ENCODE measurements around the gene C6orf47. TPM values are rescaled to one million over a fixed set of nuclear protein-coding genes. Genes with fewer than 3 reads are reported as not detected.

The C6orf47 gene
- total and polyA plus RNA-seq, 4 donors, result 2.0 to 10.8 (median 7.4) TPM

- TF ChIP-seq, protein P1, sequence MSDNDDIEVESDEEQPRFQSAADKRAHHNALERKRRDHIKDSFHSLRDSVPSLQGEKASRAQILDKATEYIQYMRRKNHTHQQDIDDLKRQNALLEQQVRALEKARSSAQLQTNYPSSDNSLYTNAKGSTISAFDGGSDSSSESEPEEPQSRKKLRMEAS (IDR thresholded peaks at IDR 0.05), result no peak
- TF ChIP-seq NR2F2 (IDR thresholded peaks at IDR 0.05) (no peak), SP1 (IDR thresholded peaks at IDR 0.05) (no peak), FOXA2 (IDR thresholded peaks at IDR 0.05) (no peak), HNF4A (conservative IDR thresholded peaks at IDR 0.05) (no peak), YY1 (IDR thresholded peaks at IDR 0.05) (no peak)
- TF ChIP-seq, protein P2, sequence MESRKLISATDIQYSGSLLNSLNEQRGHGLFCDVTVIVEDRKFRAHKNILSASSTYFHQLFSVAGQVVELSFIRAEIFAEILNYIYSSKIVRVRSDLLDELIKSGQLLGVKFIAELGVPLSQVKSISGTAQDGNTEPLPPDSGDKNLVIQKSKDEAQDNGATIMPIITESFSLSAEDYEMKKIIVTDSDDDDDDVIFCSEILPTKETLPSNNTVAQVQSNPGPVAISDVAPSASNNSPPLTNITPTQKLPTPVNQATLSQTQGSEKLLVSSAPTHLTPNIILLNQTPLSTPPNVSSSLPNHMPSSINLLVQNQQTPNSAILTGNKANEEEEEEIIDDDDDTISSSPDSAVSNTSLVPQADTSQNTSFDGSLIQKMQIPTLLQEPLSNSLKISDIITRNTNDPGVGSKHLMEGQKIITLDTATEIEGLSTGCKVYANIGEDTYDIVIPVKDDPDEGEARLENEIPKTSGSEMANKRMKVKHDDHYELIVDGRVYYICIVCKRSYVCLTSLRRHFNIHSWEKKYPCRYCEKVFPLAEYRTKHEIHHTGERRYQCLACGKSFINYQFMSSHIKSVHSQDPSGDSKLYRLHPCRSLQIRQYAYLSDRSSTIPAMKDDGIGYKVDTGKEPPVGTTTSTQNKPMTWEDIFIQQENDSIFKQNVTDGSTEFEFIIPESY (IDR thresholded peaks at IDR 0.05), result no peak
Measured at GRCh38 chr6:31629014-31629413, 31.6 kb downstream of the C6orf47 start (continued).

- no peaks in the 10 kb centered on the region for H3K27me3 ChIP-seq (ENCODE audit: control insufficient read depth in 4 of 4, insufficient read depth in 4 of 4, low read length in 3 of 4)
- H3K27ac ChIP-seq (ENCODE audit: low read depth in 1 of 2, low read length in 2 of 2), result no peak overlapping the region
- DNase-seq (ENCODE audit: low spot score), result no peak
- H3K9ac ChIP-seq (ENCODE audit: low read depth in 1 of 2, low read length in 2 of 2), result no peak overlapping the region
- H3K36me3 ChIP-seq (ENCODE audit: control insufficient read depth in 4 of 4, insufficient read depth in 3 of 4, low read depth in 1 of 4, low read length in 3 of 4), result peaks cover 42 to 87% (median 73%) of the 10 kb centered on the region in 4 donors
- H3K4me1 ChIP-seq (ENCODE audit: control insufficient read depth in 4 of 4, insufficient read depth in 4 of 4, low read length in 3 of 4), result peaks cover 0 to 2% (median 0%) of the 10 kb centered on the region in 4 donors
- TF ChIP-seq, protein P2 (IDR thresholded peaks at IDR 0.05), result no peak
- TF ChIP-seq GABPA (IDR thresholded peaks at IDR 0.05 in 1 of 2, conservative IDR thresholded peaks at IDR 0.05 in 1 of 2) (no peak), JUND (IDR thresholded peaks at IDR 0.05) (no peak), ATF3 (IDR thresholded peaks at IDR 0.05) (no peak), HNF4G (IDR thresholded peaks at IDR 0.05) (no peak), FOXA2 (IDR thresholded peaks at IDR 0.05) (no peak), YY1 (IDR thresholded peaks at IDR 0.05) (no peak), RAD21 (IDR thresholded peaks at IDR 0.05) (no peak), HNF4A (conservative IDR thresholded peaks at IDR 0.05) (no peak), NR2F2 (IDR thresholded peaks at IDR 0.05) (no peak), EGR1 (IDR thresholded peaks at IDR 0.05; ENCODE audit: low read depth in 2 of 2) (no peak), FOXA1 (IDR thresholded peaks at IDR 0.05) (no peak), RXRA (IDR thresholded peaks at IDR 0.05) (no peak), TAF1 (conservative IDR thresholded peaks at IDR 0.05) (no peak), SP1 (IDR thresholded peaks at IDR 0.05) (no peak), REST (IDR thresholded peaks at IDR 0.05) (no peak)
- TF ChIP-seq, protein P1 (IDR thresholded peaks at IDR 0.05), result no peak
- TF ChIP-seq, protein P3, sequence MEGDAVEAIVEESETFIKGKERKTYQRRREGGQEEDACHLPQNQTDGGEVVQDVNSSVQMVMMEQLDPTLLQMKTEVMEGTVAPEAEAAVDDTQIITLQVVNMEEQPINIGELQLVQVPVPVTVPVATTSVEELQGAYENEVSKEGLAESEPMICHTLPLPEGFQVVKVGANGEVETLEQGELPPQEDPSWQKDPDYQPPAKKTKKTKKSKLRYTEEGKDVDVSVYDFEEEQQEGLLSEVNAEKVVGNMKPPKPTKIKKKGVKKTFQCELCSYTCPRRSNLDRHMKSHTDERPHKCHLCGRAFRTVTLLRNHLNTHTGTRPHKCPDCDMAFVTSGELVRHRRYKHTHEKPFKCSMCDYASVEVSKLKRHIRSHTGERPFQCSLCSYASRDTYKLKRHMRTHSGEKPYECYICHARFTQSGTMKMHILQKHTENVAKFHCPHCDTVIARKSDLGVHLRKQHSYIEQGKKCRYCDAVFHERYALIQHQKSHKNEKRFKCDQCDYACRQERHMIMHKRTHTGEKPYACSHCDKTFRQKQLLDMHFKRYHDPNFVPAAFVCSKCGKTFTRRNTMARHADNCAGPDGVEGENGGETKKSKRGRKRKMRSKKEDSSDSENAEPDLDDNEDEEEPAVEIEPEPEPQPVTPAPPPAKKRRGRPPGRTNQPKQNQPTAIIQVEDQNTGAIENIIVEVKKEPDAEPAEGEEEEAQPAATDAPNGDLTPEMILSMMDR (IDR thresholded peaks at IDR 0.05; ENCODE audit: low read depth, low read length, missing input control), result no peak
- no peak overlapping the region for H3K4me3 ChIP-seq (ENCODE audit: low read depth in 1 of 3, low read length in 3 of 3)
- H3K9me3 ChIP-seq (ENCODE audit: control insufficient read depth in 4 of 4, low read length in 3 of 4), result no peaks in the 10 kb centered on the region
- WGBS, result 96% methylated on average over 19 of the region's 19 CpGs
Measured at GRCh38 chr6:31627690-31628287, 32.8 kb downstream of the C6orf47 start.

All from liver (tissue), 9 donors.